Brain microvascular endothelial cell (primary cell): ENCODE results near the gene GLYATL1.

ENCODE experiments used
- DNase-seq: peaks from one replicate; pipeline ENCODE4 v3.0.0-alpha.2; 2020
- H3K27ac ChIP-seq: fragments of 250-450 bp; sonication (Bioruptor Pico); 2 replicates; pipeline ENCODE4 v1.5.1; 2020; ENCODE audit warnings: mild to moderate bottlenecking, moderate library complexity
- H3K27me3 ChIP-seq: fragments of 250-450 bp; sonication (Bioruptor Pico); replicated peaks from 2 replicates; pipeline ENCODE4 v1.5.1; 2020; ENCODE audit warnings: mild to moderate bottlenecking
- H3K36me3 ChIP-seq: fragments of 250-450 bp; sonication (Bioruptor Pico); replicated peaks from 2 replicates; pipeline ENCODE4 v1.5.1; 2020; ENCODE audit warnings: mild to moderate bottlenecking
- H3K4me3 ChIP-seq: 2 replicates; pipeline ENCODE4 v1.5.1; 2011; ENCODE audit warnings: low read depth, mild to moderate bottlenecking, control low read depth, low read length, moderate library complexity
- CTCF ChIP-seq: IDR thresholded peaks from 2 replicates; pipeline ENCODE4 v1.5.1; 2011; ENCODE audit warnings: low read depth, mild to moderate bottlenecking, moderate library complexity, low read length, control low read depth, inconsistent platforms; ENCODE audit errors: missing control alignments
- in situ Hi-C: cut with HindIII; loops from 2 replicates; pipeline ENCODE4 v1.10.0; 2017; ENCODE audit warnings: low sequenced_read_pairs, low pct_ligation_motif_present

GLYATL1 gene

GRCh38 chr11:58927393-58928106 is 11.7 kb upstream of the GLYATL1 start:
- no peaks in the 10 kb centered on the region for H3K36me3 ChIP-seq
- in situ Hi-C loops = no loop called here
- no peak for DNase-seq
- H3K27ac ChIP-seq = no peak overlapping the region
- TF ChIP-seq CTCF = no peak
- no peak overlapping the region for H3K4me3 ChIP-seq
- no peaks in the 10 kb centered on the region for H3K27me3 ChIP-seq

- no peak overlapping the region for H3K27ac ChIP-seq
- no peak for DNase-seq
- no peaks in the 10 kb centered on the region for H3K36me3 ChIP-seq
- no peak for TF ChIP-seq CTCF
- H3K4me3 ChIP-seq = no peak overlapping the region
- H3K27me3 ChIP-seq = no peaks in the 10 kb centered on the region
- in situ Hi-C loops = no loop called here
Measured at GRCh38 chr11:58928107-58928499, 11.2 kb upstream of the GLYATL1 start.

GRCh38 chr11:58928691-58929090 is 10.6 kb upstream of the GLYATL1 start:
- no peak for DNase-seq

GRCh38 chr11:58930926-58931325 is 8.4 kb upstream of the GLYATL1 start:
- TF ChIP-seq CTCF = no peak
- Histone ChIP-seq H3K27ac (no peak overlapping the region), H3K36me3 (no peaks in the 10 kb centered on the region), H3K27me3 (no peaks in the 10 kb centered on the region), H3K4me3 (no peak overlapping the region)
- DNase-seq = no peak
- in situ Hi-C loops = no loop called here

More at GRCh38 chr11:58928691-58929090, 10.6 kb upstream of the GLYATL1 start:
- H3K27me3 ChIP-seq = no peaks in the 10 kb centered on the region
- H3K36me3 ChIP-seq = no peaks in the 10 kb centered on the region
- in situ Hi-C loops = no loop called here
- H3K27ac ChIP-seq = no peak overlapping the region
- TF ChIP-seq CTCF = no peak
- no peak overlapping the region for H3K4me3 ChIP-seq

GRCh38 chr11:58933661-58934060 is 5.6 kb upstream of the GLYATL1 start:
- in situ Hi-C loops = no loop called here
- TF ChIP-seq CTCF = no peak
- no peak overlapping the region for H3K4me3 ChIP-seq
- H3K27me3 ChIP-seq = no peaks in the 10 kb centered on the region
- no peak for DNase-seq
- H3K36me3 ChIP-seq = no peaks in the 10 kb centered on the region
- H3K27ac ChIP-seq = no peak overlapping the region
